ENCODE results near the gene DAB2IP. TPM values are rescaled to one million over a fixed set of nuclear protein-coding genes. Genes with fewer than 3 reads are reported as not detected.

DAB2IP gene
- total RNA-seq, 2 donors from 2014 or later, result 127 to 128 TPM

GRCh38 chr9:121755581-121755980 is 104.1 kb downstream of the DAB2IP start:
- ATAC-seq, result no peak
- no peak for DNase-seq
- intact Hi-C loops (cut with DNase I, micrococcal nuclease), result no loop called here

- no peak for ATAC-seq
- no peak for DNase-seq
- intact Hi-C loops (cut with DNase I, micrococcal nuclease), result no loop called here
These were observed 105.2 kb downstream of the DAB2IP start for GRCh38 chr9:121756474-121757280.

GRCh38 chr9:121757281-121757585 is 105.8 kb downstream of the DAB2IP start:
- ATAC-seq (no peak), DNase-seq (no peak)
- intact Hi-C loops (cut with DNase I, micrococcal nuclease), result no loop called here

- intact Hi-C loops (cut with DNase I, micrococcal nuclease), result no loop called here
- DNase-seq (no peak), ATAC-seq (no peak)
These were observed 107.3 kb downstream of the DAB2IP start for GRCh38 chr9:121758693-121759092.

- no peak for DNase-seq
- ATAC-seq, result no peak
- intact Hi-C loops (cut with DNase I, micrococcal nuclease), result loop anchor here in 1 of 2 donors (10.0 kb wide), 1 partner anchor 235 kb away; no protein-coding TSS in a partner anchor
These were observed 108.6 kb downstream of the DAB2IP start for GRCh38 chr9:121759996-121760395.

- no peak for DNase-seq
- no peak for ATAC-seq
- intact Hi-C loops (cut with DNase I, micrococcal nuclease), result loop anchor here in 1 of 2 donors (10.0 kb wide), 1 partner anchor 234 kb away; no protein-coding TSS in a partner anchor
These were observed 109.1 kb downstream of the DAB2IP start for GRCh38 chr9:121760571-121760970.

GRCh38 chr9:121763131-121763530 is 111.7 kb downstream of the DAB2IP start:
- no peak for ATAC-seq
- DNase-seq, result no peak
- intact Hi-C loops (cut with DNase I, micrococcal nuclease), result loop anchor here in 1 of 2 donors (10.0 kb wide), 1 partner anchor 232 kb away; no protein-coding TSS in a partner anchor

- no peak for ATAC-seq
- DNase-seq, result no peak
- intact Hi-C loops (cut with DNase I, micrococcal nuclease), result loop anchor here in 1 of 2 donors (10.0 kb wide), 1 partner anchor 231 kb away; no protein-coding TSS in a partner anchor
These were observed 112.3 kb downstream of the DAB2IP start for GRCh38 chr9:121763561-121764370.

GRCh38 chr9:121764371-121764730 is 112.9 kb downstream of the DAB2IP start:
- no peak for DNase-seq
- ATAC-seq, result no peak
- intact Hi-C loops (cut with DNase I, micrococcal nuclease), result loop anchor here in 1 of 2 donors (10.0 kb wide), 1 partner anchor 230 kb away; no protein-coding TSS in a partner anchor

DNA sequence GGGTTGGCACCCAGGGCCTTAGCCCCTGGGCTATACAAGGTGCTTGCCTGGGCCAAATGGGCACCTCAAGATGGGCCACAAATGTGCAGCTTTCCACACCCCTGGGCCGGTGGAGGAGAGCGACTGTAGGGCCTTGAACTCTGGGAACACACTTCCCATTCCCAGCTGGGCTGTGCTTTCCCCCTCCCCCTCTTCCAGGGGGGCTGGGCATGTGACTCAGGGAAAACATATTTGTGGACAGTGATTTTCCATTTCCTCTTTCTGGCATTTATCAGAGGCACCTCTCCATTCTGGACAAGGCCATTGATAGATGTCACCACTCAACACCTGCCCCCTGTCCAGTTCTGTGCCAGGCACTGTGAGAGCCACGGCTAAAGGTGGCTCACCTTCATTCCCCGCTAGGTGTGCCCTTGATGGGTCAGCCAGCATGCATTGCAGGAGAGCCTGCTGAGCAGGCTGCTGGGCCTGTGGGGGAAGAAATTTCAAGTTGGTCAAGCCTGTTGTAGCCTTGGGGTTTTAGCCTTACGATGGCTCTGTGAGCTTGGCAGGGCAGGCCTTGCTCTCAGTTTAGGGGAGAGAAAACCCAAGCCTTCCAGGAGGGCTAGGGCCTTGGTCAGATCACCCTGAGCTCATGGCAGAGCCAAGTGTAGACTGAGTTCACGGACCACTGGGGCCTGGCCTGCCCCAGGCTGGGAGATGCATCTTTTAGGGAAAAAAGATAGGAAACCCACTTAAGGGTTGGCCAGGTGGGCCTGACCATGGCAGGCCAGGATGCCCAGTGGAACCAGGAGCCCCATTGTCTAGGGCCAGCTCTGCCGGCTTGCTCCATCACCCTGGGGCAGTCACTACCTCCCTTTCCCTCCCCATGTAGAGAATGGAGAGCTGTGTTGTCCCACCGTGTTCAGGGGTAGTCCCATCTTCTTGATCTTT is 113.9 kb downstream of the DAB2IP start:
- ATAC-seq, result no peak
- intact Hi-C loops (cut with DNase I, micrococcal nuclease), result loop anchor here in 1 of 2 donors (10.0 kb wide), 1 partner anchor 230 kb away; no protein-coding TSS in a partner anchor
- no peak for DNase-seq

- ATAC-seq, result no peak
- intact Hi-C loops (cut with DNase I, micrococcal nuclease), result loop anchor here in 1 of 2 donors (10.0 kb wide), 1 partner anchor 229 kb away; no protein-coding TSS in a partner anchor
- DNase-seq, result no peak
These were observed 114.7 kb downstream of the DAB2IP start for GRCh38 chr9:121766081-121766683.

DNA sequence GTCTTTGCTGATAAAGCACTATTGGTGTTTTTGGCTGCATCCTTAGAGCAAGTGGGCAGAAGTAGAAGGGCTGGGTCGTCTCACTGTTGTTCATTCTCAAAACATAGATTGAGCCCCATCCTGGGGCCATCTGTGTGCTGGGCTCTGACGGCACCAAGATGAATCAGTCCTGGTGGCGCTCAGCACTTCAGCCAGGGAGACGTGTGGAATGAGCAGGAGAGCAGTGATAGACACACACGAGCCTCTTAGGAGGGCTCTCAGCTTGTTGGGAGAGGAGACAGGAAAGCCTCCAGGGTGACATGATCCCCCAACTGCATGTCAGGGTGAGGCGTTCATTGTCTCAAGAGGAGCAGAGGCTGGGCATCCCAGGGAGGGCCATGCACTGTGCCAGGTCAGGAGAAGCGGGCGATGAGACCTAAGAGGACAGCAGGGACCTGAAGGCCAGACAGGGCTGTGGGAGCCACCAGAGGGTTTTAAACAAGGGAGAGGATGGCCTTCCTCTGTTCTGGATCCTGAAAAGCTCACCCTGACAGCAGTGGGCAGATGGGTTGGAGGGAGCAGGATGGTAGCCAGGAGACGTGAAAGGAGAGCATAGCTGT is 115.8 kb downstream of the DAB2IP start:
- DNase-seq, result no peak
- no peak for ATAC-seq
- intact Hi-C loops (cut with DNase I, micrococcal nuclease), result loop anchor here in 1 of 2 donors (10.0 kb wide), 1 partner anchor 228 kb away; no protein-coding TSS in a partner anchor

DNA sequence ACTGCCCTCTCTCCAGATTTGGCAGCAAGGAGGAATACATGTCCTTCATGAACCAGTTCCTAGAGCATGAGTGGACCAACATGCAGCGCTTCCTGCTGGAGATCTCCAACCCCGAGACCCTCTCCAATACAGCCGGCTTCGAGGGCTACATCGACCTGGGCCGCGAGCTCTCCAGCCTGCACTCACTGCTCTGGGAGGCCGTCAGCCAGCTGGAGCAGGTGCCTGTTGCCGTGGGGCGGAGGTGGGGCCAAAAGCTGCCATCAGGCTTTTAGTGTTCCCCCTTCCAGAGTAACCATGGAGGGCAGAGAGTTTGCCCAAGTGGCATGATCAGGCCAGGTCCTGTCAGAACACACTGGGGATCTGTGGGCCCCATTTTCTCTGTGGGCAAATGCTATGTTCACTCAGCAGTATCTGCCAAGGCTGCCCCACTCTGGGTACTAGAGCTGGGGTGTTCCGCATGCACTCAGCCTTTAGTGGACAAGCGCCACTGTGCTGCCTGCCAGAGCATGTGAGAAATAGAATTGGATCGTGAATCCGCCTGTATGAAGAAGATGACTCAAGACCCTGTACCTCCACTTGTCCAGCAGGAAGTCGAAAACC is 117.1 kb downstream of the DAB2IP start:
- ATAC-seq (no peak), DNase-seq (no peak)
- intact Hi-C loops (cut with DNase I, micrococcal nuclease), result loop anchor here in 1 of 2 donors (10.0 kb wide), 1 partner anchor 226 kb away; no protein-coding TSS in a partner anchor

DNA sequence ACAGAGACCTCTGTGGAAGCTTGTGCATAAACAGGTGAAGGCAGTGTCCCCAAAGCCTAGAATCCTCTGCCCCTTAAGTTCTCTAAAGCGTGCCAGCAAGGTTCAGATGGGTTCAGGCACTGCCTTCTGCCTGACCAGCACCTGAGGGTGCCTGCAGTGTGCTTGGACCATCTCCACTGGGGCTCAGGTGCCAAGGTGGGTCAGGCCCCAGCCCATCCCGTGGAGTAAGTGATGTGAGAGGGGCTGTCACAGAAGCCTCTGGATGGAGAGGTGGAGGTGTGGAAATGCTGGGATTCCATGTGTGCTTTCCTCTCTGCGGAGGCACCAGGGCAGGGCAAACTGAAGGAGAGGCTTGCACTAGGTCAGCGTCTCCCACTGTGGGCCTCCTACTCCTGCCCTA is 118.5 kb downstream of the DAB2IP start:
- intact Hi-C loops (cut with DNase I, micrococcal nuclease), result loop anchor here in 1 of 2 donors (10.0 kb wide), 1 partner anchor 225 kb away; no protein-coding TSS in a partner anchor
- DNase-seq, result peak in 1 of 2 donors; percentile 1
- ATAC-seq, result no peak

DNA sequence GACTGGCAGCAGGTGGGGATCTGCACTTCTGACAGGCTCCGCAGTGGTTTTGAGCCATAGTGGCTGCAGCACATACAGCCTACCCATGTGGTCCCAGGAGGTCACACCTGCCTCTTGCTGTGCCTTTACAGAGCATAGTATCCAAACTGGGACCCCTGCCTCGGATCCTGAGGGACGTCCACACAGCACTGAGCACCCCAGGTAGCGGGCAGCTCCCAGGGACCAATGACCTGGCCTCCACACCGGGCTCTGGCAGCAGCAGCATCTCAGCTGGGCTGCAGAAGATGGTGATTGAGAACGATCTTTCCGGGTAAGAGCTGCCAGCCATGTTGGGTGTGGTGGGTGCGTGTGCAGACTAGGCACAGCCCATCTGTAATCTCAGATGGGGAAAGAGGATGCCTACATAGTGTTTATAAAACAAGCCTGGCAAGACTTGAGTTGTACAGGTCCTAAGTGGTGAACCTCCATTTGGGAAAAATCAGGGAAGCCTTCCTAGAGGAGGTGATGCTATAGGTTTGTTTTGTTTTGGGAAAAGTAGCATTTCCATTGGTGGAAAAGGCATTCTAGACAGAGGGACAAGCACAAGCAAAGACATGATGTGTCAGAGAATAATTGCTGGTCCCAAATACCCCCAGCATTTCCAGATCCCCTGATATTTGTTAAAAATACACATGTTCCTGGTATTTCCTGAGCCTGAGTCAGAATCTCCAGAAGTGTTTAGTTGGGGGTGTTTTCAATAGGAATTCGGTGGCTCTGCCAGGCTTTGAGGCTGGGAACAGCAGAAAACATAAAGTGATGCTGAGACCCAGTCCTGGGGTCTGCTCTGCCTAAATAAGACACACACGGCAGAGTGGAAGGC is 119.2 kb downstream of the DAB2IP start:
- no peak for ATAC-seq
- peak in 1 of 2 donors; percentile 2 for DNase-seq
- intact Hi-C loops (cut with DNase I, micrococcal nuclease), result no loop called here

DNA sequence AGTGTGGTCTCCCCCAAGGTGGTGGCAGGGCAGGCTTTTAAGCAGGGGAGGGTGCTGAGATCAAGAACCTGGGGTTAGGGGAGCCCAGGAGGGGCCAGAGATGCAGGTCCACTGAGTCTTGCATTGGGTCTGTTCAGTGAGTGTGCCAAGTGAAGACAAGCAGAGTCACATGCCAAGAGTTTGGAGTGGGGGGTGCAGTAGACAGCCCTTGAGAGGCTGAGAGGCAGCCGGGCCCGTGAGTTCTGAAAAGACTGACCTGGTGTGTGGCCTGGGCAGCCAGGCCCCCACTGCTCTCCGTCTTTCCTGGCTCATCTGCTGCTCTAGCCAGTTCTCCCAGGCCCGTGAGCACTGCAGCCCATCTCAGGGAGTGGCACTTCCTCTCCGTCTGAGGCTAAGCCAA is 120.0 kb downstream of the DAB2IP start:
- intact Hi-C loops (cut with DNase I, micrococcal nuclease), result no loop called here
- DNase-seq, result no peak
- ATAC-seq, result no peak
